HG03442 (cell line): Measurements from ENCODE around the gene RAB24.
A peak's percentile ranks its signal among the peaks of the same experiment; 100 is the strongest.
"Not testable (repeated sequence)": the region's sequence is repeated elsewhere in the genome, so short reads cannot be mapped to it uniquely, and the experiment has no call there.

Source experiments
- ATAC-seq: cut with Tn5 transposase; IDR thresholded peaks from one replicate; pipeline ENCODE4 v1.9.1; 2021; ENCODE audit warnings: mild to moderate bottlenecking, moderate library complexity; ENCODE audit not compliant: unreplicated experiment

Gene RAB24

GRCh38 chr5:177311723-177312648, 8.5 kb upstream of the RAB24 start, which contains the start of gene MXD3:
Gene MXD3 (minus strand): TSS chr5:177311898. CDS start chr5:177311830, 68 bp downstream.
- peak; percentile 76 for ATAC-seq

DNA sequence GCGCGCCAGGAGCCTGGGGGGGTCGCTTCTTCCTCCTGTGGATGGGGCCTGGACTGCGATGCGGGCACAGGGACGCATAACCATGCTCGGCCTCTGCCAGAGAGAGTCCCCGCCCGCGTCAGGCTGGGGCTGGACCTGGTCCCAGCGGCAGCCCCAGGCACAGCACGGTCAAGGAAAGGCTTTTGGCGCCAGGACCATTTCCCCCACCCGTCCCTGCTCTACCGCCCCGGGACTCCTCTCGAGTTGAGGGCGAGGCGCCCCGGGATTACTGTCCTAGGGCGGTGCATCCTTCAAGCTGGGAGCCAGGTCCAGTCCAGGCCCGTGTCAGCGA, 7.8 kb upstream of the RAB24 start:
- ATAC-seq: no peak

DNA sequence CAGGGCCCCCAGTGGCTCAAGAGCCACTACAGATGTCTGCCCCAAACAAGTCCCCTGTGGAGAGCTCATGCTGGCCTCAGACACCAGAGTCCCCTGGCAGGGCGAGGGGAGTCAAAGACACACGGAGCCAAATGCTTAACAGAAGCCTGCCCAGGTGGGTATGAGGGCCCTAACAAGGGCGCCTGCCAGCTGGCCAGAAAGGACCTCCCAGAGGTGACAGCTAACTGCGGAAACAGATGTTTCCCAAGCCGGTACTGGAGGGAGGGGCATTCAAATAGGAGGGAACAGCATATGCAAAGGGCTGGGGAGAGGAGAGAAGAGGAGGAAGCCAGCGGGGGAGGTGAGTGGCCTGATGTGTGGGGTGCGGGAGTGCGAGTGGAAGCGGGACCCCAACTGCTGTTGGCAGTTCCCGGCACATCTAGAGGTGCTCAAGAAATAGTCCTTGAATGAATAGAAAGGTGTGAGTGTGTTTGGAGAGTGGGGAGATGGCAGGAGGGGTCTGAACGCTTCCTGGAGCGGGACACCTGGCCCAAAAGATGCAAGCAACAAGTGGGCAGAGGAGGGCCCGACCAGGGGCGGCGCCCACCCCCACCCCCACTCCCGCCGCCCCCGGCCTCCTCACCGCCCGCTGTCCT, 7.4 kb upstream of the RAB24 start:
- ATAC-seq: no peak

GRCh38 chr5:177310332-177310731, 6.8 kb upstream of the RAB24 start:
- ATAC-seq: no peak

- no peak for ATAC-seq
Observed at GRCh38 chr5:177309351-177310191, 6.1 kb upstream of the RAB24 start.

DNA sequence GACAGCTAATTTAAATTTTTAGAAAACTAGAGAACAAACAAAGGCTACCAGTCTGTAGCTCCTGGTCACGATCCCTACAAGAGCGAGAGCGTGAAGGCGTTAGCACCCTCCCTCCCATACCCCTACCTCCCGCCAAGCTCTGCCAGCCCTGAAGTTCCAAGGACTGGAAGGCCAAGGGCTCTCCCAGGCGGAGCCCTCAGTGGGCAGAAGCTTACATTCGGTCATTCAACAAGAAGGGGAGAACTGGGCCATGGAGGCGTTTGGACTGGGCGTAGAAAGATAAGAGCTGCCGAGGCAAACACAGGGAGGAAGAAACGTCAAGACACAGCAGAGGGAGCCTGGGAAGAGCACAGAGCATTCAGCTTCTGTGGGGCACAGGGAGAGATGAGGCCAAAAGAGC, 5.2 kb upstream of the RAB24 start:
- ATAC-seq: no peak

DNA sequence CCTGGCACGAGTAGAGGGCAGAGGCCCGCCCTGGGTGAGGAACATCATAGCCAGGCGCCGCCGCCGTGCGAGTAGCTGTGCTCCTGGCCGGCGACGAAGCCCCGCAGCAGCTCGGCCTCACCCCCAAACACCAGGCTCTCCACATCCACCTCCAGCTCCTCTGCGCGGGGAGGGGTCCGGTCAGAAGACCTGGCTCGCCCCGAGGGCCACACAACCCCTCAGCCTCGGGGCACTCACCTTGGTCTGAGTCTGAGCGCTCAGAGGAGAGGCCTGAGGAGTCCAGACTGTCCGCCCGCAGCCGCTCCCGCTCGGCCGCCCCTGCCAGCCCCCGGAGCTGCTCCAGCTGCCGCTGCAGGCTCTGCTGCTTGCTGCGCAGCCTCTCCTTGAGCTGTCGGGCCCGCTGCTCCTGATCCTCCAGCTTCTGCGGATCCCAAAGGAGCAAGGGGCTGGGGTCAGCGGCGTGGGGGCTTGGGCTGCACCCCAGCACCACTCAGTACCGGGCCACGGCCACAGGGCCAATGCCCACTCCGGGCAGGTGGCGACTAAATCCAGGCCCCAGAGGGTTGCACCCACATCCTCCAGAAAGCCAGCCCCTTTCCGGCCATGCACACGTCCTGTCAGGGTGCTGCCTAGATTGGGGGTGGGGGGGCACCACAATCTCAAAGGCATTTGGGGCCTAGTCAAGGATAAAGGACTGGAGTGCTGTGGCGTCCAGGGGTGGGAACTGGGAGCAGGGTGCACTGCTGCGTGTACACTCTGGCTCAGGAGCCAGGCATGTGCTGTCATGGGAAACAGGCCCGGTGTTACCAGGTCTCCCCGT, 4.2 kb upstream of the RAB24 start:
- no peak for ATAC-seq

GRCh38 chr5:177306674-177307543, 3.4 kb upstream of the RAB24 start:
- ATAC-seq: no peak

DNA sequence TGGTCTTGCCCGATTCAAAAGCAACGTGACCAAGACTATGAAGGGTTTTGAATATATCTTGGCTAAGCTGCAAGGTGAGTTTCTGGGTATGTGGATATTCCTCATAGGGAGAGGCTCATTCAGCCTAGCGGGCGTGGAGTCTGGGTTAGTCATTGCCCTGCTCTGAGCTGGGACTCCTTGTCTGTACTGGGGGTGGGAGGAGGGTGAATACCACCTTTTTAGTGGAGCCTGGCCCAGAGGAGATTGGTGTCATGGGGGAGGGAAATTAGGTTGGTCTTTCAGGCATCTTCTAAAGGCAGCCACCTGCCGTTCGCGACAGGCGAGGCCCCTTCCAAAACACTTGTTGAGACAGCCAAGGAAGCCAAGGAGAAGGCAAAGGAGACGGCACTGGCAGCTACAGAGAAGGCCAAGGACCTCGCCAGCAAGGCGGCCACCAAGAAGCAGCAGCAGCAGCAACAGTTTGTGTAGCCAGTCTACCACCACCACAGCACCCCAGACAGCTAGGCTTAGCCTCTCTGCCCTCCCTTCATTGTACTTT, 2.7 kb upstream of the RAB24 start:
- not testable (repeated sequence) for ATAC-seq

DNA sequence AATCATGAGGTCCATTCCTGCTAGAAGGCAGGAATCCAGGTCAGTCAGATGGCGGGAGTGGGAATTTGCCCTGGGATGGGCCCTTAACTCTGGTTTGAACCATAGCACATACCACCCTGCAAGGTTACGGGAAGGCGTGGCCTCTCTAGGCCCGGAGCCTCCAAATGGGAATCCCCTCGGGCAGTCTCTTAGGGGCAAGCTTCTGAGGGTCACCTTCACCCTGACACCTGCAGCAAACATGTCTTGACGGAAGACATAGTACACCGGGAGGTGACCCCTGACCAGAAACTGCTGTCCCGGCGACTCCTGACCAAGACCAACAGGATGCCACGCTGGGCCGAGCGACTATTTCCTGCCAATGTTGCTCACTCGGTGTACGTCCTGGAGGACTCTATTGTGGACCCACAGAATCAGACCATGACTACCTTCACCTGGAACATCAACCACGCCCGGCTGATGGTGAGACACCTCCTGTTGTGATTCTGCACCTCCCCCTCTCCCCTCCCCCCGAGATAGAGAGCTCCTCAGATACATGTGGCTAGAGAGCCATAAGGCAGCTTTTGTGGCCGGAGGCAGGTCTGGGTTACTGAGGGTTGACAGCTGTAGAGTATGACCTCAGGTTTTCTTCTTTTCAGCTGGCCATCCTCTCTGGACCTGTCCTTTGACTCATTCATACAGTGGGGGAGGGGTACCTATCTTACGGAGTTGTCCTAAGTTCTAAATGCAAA, 1.0 kb upstream of the RAB24 start:
- ATAC-seq: no peak

DNA sequence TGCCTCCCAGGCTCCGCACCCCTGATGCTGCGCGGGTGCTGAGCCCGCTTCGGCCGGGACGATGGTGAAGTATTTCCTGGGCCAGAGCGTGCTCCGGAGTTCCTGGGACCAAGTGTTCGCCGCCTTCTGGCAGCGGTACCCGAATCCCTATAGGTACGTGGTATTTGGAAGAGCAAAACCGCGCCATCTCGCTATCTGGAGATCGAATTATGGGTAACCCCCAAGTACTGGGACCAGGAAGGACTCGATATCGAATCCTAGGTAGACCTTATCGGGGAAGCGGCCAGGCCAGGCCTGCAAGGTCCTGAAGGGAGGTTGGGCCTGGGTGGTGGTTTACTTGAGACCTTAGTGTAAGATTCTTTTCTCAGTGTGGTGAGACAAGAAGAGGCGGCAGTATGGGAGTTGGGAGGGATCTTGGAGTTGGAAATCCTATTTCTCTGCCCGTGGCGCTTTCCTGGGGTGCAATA, 439 bp upstream of the RAB24 start:
- ATAC-seq: no peak

DNA sequence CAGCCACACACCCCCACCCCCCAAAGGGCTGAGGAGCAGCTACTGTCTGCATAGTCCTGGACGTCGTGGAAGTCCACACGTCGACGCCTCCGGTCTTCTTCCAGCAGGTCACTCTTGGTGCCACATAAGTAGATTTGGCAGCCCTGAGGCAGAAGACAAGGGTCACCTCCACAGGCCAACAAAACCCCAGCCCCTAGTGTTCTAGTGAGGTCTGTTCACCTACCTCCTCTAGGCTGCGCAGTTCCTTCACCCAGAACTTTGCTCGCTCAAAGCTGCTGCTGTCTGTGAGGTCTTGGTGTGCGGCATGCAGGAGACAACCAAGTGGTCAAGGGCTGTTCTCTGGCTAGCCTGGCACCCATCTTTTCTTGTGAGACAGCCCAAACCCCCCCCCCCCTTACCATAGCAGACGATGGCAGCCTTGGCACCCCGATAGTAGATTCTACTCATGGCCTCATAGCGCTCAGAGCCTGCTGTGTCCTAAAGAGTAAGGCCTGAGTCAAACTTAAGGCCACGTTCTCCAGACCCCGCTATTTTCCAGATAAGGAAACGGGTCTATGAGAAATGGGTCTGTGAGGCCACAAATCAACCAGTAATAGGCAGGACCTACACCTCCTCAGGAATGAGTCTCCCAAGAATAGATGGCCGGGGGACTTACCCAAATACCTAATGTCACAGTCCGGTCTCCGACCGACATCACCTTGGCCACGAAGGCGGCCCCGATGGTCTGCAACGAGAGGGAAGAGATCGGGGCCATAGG, 987 bp downstream of the RAB24 start:
- ATAC-seq: no peak

DNA sequence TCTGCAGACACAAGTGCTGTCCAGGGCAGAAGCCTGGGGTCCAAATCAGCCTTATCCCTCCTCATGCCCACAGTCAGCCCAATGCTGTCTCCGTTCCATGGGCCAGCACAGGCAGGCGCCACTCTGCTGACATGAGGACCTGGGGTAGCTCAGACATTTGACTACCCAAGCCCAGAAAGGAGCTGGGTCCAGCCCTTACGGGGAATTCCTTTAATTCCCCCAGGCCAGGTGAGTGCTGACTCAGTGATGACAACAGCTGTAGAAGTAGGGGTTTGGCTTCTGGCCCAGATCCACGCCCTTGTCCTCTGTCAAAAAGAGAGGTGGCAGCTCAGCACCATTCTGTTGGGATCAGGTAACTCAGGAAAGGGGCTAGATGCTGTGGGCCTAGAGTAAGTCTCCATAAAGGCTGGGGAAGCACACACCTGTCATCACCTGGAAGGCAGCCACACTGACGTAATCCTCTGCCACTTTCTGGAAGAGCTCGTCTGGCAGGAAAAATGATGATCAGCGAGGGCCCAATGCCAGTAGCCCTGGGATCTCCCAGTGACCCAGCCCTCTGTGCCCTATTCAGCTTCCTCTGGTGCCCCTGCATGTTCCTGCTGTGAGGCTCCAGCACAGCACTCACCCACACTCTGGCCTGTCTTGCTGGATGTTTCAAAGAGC, 1.9 kb downstream of the RAB24 start:
- ATAC-seq: no peak

DNA sequence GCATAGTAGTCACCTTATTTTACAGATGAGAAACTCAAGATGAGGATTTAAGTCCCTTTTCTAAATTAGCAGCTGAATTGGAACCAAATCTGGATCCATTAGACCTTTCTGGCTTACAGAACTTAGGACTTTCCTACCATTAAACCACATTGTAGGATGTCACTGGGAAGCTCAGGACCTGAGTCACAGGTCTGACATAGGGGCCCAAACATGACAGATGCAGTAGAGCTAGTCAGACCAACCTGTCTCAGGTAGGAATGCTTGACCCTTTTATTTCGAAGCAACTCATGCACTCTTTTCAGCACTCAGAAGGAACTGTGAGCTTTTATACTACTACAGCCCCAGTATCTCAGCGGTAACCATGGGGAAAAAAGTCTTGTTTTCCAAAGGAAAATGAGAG, 2.6 kb downstream of the RAB24 start:
- no peak for ATAC-seq

DNA sequence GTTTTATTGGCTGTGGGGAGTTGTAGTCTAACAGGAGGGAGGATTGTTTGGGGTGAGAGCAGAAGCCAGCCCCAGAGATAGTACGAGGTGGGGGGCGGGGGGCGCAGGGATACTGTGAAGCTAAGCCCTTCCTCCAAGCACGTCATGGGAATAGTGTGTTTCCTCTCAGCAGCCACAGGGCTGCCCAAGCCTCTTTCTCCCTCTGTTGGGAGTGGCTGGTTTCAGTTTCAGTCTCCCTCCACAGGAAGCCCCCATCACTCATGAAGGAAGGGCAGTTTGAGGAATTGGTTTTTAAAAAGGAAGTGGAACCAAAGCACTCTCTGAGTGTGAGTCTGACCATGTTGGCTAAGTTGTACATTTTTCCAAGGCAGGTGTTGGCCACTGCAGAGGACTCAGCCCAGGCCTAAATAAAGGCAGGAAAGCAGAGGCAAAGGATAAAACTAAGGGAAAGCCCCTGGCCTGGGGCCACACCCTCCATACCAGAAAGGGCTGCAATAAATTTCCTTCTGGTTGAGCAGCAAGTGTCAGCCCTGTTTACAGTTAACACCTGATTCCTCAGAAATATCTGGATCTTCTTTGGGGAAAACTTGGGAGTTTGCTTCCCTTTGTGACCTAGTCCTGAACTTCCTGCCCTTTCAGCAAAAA, 3.2 kb downstream of the RAB24 start:
- ATAC-seq: peak; percentile 35

GRCh38 chr5:177299697-177300096, 3.8 kb downstream of the RAB24 start:
- ATAC-seq: no peak

GRCh38 chr5:177297922-177298321, 5.6 kb downstream of the RAB24 start:
- no peak for ATAC-seq
